Endothelial cell of umbilical vein (primary cell): ENCODE results near the gene RASAL1. TPM values are rescaled to one million over a fixed set of nuclear protein-coding genes. Genes with fewer than 3 reads are reported as not detected.

Experiments
- BruUV-seq: library from RNA; stranded (reverse); fragments of 400-500 nt; replicated peaks from 2 replicates; lab custom pipeline; 2021; lab: Mats Ljungman, UMichigan
- CTCF ChIA-PET: fragments of 300-600, 350-600 bp; sonication (Branson Sonifier 250); formaldehyde crosslinking; loops from one replicate; lab custom pipeline; 2021; ENCODE audit warnings: antibody characterized with exemption, inconsistent platforms; lab: Charles Lee
- POLR2A ChIA-PET: fragments of 300-600, 350-600 bp; sonication (Branson Sonifier 250); formaldehyde crosslinking; loops from one replicate; lab custom pipeline; 2021; ENCODE audit warnings: antibody characterized with exemption, inconsistent platforms; lab: Charles Lee
- DNase-seq: peaks from one replicate; pipeline ENCODE4 v3.0.0-alpha.2; 2011; ENCODE audit warnings: low read depth, low spot score
- FAIRE-seq: peaks from 2 replicates; lab custom pipeline; 2011; peaks lifted over from hg19 to GRCh38; lab: Jason Lieb, UNC
- H2AFZ ChIP-seq: 2 replicates; pipeline ENCODE4 v1.6.0; 2012; ENCODE audit warnings: low read depth, low read length, control low read depth, inconsistent platforms
- H3K27ac ChIP-seq: 2 replicates; pipeline ENCODE4 v1.5.1; 2011; ENCODE audit warnings: low read depth, mild to moderate bottlenecking, control low read depth, low read length, moderate library complexity; ENCODE audit not compliant: insufficient read depth
- H3K27me3 ChIP-seq, 2 experiments: 2 replicates each; pipeline versions ENCODE4 v1.6.0 to v1.6.1; 2011; ENCODE audit warnings: low read length in 2 of 2, mixed read lengths in 1 of 2; ENCODE audit not compliant: control insufficient read depth in 2 of 2, insufficient read depth in 2 of 2
- H3K36me3 ChIP-seq, 2 experiments: 2 replicates in 1 of 2; 3 replicates in 1 of 2; pipeline ENCODE4 v1.5.1; 2011; ENCODE audit warnings: low read length in 2 of 2, mild to moderate bottlenecking in 1 of 2, moderate library complexity in 1 of 2; ENCODE audit not compliant: control insufficient read depth in 2 of 2, insufficient read depth in 2 of 2; ENCODE audit errors: extremely low read depth in 1 of 2
- H3K4me1 ChIP-seq: 3 replicates; pipeline ENCODE4 v1.5.1; 2011; ENCODE audit warnings: mild to moderate bottlenecking, low read length; ENCODE audit not compliant: control insufficient read depth, insufficient read depth; ENCODE audit errors: extremely low read depth
- H3K4me2 ChIP-seq: 2 replicates; pipeline ENCODE4 v1.6.1; 2011; ENCODE audit warnings: low read length, control low read depth, mixed read lengths; ENCODE audit not compliant: insufficient read depth
- H3K4me3 ChIP-seq, 3 experiments: fragments of 200-600 bp in 1 of 3; sonication (generic), shearing (Covaris generic) in 1 of 3; replicated peaks in 1 of 3; 2 replicates each; pipeline ENCODE4 v1.5.1; 2011 to 2016; ENCODE audit warnings: control low read depth in 3 of 3, low read length in 3 of 3, mild to moderate bottlenecking in 2 of 3, inconsistent platforms in 1 of 3, low read depth in 1 of 3, moderate library complexity in 1 of 3; ENCODE audit not compliant: insufficient read depth in 1 of 3
- H3K79me2 ChIP-seq: 2 replicates; pipeline ENCODE4 v1.6.0; 2012; ENCODE audit warnings: low read length, inconsistent platforms; ENCODE audit not compliant: control insufficient read depth, insufficient read depth
- H3K9ac ChIP-seq: replicated peaks from 2 replicates; pipeline ENCODE3; 2011; ENCODE audit warnings: low read length, control low read depth; ENCODE audit not compliant: insufficient read depth; ENCODE audit errors: extremely low read depth
- H3K9me1 ChIP-seq: replicated peaks from 3 replicates; pipeline ENCODE4 v1.6.0; 2011; ENCODE audit warnings: mild to moderate bottlenecking, low read length; ENCODE audit not compliant: control insufficient read depth, insufficient read depth; ENCODE audit errors: extremely low read depth
- H3K9me3 ChIP-seq: replicated peaks from 2 replicates; pipeline ENCODE4 v1.5.1; 2012; ENCODE audit warnings: low read length, inconsistent platforms; ENCODE audit not compliant: control insufficient read depth, insufficient read depth
- H4K20me1 ChIP-seq: replicated peaks from 2 replicates; pipeline ENCODE3; 2011; ENCODE audit warnings: mild to moderate bottlenecking, low read length; ENCODE audit not compliant: control insufficient read depth, insufficient read depth; ENCODE audit errors: extremely low read depth
- CTCF ChIP-seq, 2 donors: IDR thresholded peaks; 1 replicate in 1 of 2; 2 replicates in 1 of 2; pipeline ENCODE4 v1.5.1; 2011; ENCODE audit warnings: low read length in 2 of 2, mild to moderate bottlenecking in 2 of 2, moderate library complexity in 2 of 2, control low read depth in 1 of 2, inconsistent platforms in 1 of 2, low read depth in 1 of 2; ENCODE audit not compliant: insufficient read depth in 1 of 2; ENCODE audit errors: extremely low read depth in 1 of 2
- EZH2 ChIP-seq: IDR thresholded peaks from 2 replicates; pipeline ENCODE4 v1.6.1; 2012; ENCODE audit warnings: borderline replicate concordance, low read depth, mild to moderate bottlenecking, moderate library complexity, low read length, inconsistent platforms; ENCODE audit not compliant: severe bottlenecking
- FOS ChIP-seq: IDR thresholded peaks from 2 replicates; pipeline ENCODE4 v1.6.1; 2011; ENCODE audit warnings: mild to moderate bottlenecking, low read length, moderate library complexity, borderline replicate concordance; ENCODE audit not compliant: insufficient read depth
- GATA2 ChIP-seq: IDR thresholded peaks from 2 replicates; pipeline ENCODE4 v1.7.0; 2011; ENCODE audit warnings: low read depth, mild to moderate bottlenecking, moderate library complexity, mixed read lengths, low read length; ENCODE audit not compliant: insufficient read length, insufficient read depth
- JUN ChIP-seq: IDR thresholded peaks from 2 replicates; pipeline ENCODE4 v1.6.1; 2011; ENCODE audit warnings: borderline replicate concordance, low read depth; ENCODE audit not compliant: insufficient read length, insufficient read depth
- MAX ChIP-seq: IDR thresholded peaks from 2 replicates; pipeline ENCODE4 v1.6.1; 2011; ENCODE audit not compliant: insufficient read depth, insufficient read length
- MYC ChIP-seq: IDR thresholded peaks from one replicate; pipeline ENCODE4 v1.6.1; 2011; ENCODE audit warnings: mild to moderate bottlenecking, low read depth, low read length
- POLR2A ChIP-seq: IDR thresholded peaks from 2 replicates; pipeline ENCODE4 v1.6.1; 2012; ENCODE audit warnings: low read depth, mild to moderate bottlenecking, control low read depth, low read length
- POLR2AphosphoS5 ChIP-seq: IDR thresholded peaks from 2 replicates; pipeline ENCODE4 v1.6.1; 2012; ENCODE audit warnings: low read depth, mild to moderate bottlenecking, control low read depth, low read length, moderate library complexity; ENCODE audit not compliant: insufficient read depth
- dilution Hi-C: fragments of 300-500 bp; cut with MboI; formaldehyde crosslinking; loops from one replicate; pipeline ENCODE4 v1.15.0; 2019; ENCODE audit warnings: low sequenced_read_pairs; ENCODE audit not compliant: extremely low pct_ligation_motif_present
- intact Hi-C: fragments of 100-400 bp; cut with micrococcal nuclease; formaldehyde crosslinking; loops from one replicate; pipeline ENCODE4 v1.10.0; 2022
- polyA plus RNA-seq, 4 experiments: library from polyadenylated mRNA; depleted of rRNA in 3 of 4; stranded (reverse) in 3 of 4; unstranded in 1 of 4; fragments of >200 nt; gene quantifications; 2 replicates each; pipeline versions ENCODE4 v1.2.1 to v1.2.3, GENCODE V29; 2011 to 2012; ENCODE audit warnings: missing spikeins in 1 of 4
- total RNA-seq: library from RNA; stranded (reverse); gene quantifications from 2 replicates; pipeline ENCODE4 v1.2.3, GENCODE V29; 2021

Gene RASAL1
- total and polyA plus RNA-seq, 2 donors (not counting 3 experiments of a cell fraction or from before 2014, with no cell fraction given) = not detected

DNA sequence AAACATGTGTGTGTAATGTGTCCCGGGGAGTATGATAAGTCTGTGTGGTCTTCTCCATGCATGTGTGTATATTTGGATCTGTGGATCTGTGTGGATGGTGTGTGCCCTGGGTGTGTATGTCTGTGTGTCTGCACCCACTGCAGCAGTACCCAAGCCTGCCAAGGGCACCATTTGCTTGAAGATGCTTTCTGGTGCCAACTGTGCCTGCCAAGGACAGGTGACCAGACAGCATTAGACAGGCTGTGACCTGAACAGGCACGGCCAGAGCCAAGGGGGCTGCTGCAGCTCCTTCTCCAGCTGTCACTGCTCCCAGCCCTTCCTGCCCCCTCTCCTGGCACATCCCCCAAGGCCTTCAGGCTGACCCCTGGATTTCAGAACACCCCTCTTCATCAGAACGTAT lies 44.1 kb downstream of the RASAL1 start:
- Histone ChIP-seq H2AFZ (no peak overlapping the region), H3K27ac (no peak overlapping the region), H3K9me3 (no peaks in the 10 kb centered on the region), H3K9me1 (no peaks in the 10 kb centered on the region), H3K4me3 (no peak overlapping the region), H3K4me1 (no peaks in the 10 kb centered on the region), H3K4me2 (no peak overlapping the region), H3K79me2 (no peaks in the 10 kb centered on the region), H3K36me3 (no peaks in the 10 kb centered on the region), H3K9ac (no peak overlapping the region), H4K20me1 (no peaks in the 10 kb centered on the region), H3K27me3 (peaks cover 5 to 7% of the 10 kb centered on the region in 2 experiments)
- intact Hi-C loops (no loop called here), dilution Hi-C loops (no loop called here)
- BruUV-seq = no TSS peak
- POLR2A ChIA-PET = no interaction called here
- CTCF ChIA-PET = interaction anchor here (3.2 kb wide), 1 partner anchor 99 kb away, joined by 27 read pairs; no protein-coding TSS in a partner anchor
- FAIRE-seq (no peak), DNase-seq (no peak)
- TF ChIP-seq MAX = no peak
- no peak for TF ChIP-seq POLR2A
- no peak for TF ChIP-seq FOS
- TF ChIP-seq EZH2 = no peak
- no peak for TF ChIP-seq GATA2
- no peak for TF ChIP-seq JUN
- TF ChIP-seq POLR2AphosphoS5 = no peak
- no peak for TF ChIP-seq MYC
- no peak for TF ChIP-seq CTCF (IDR thresholded peaks at IDR 0.05; ENCODE audit: extremely low read depth in 1 of 2, insufficient read depth in 1 of 2, low read depth in 1 of 2, low read length in 2 of 2)
